Activated CD4-positive, alpha-beta memory T cell treated with anti-CD3 and anti-CD28 coated beads, Interleukin-2, amount 10 ng/mL, durations not matched to agents 7 days and 5 days (primary cell): ENCODE results near the gene SCAMP5. TPM values are rescaled to one million over a fixed set of nuclear protein-coding genes. Genes with fewer than 3 reads are reported as not detected.

Source experiments
- CTCF ChIA-PET: fragments of 350-600 bp; sonication (Branson Sonifier 250); formaldehyde crosslinking; loops from one replicate; lab custom pipeline; 2021; ENCODE audit warnings: antibody characterized with exemption, inconsistent platforms; lab: Charles Lee
- POLR2A ChIA-PET: fragments of 350-600 bp; sonication (Branson Sonifier 250); formaldehyde crosslinking; loops from one replicate; lab custom pipeline; 2021; ENCODE audit warnings: antibody characterized with exemption; lab: Charles Lee
- DNase-seq: peaks from one replicate; pipeline ENCODE4 v3.0.0-alpha.2; 2020
- H3K27ac Mint-ChIP-seq: one replicate; pipeline ENCODE4 v1.8.0; 2021; ENCODE audit warnings: mild to moderate bottlenecking, mixed read lengths
- H3K27me3 Mint-ChIP-seq: one replicate; pipeline ENCODE4 v1.8.0; 2021; ENCODE audit warnings: mixed read lengths
- H3K36me3 Mint-ChIP-seq: one replicate; pipeline ENCODE4 v1.8.0; 2021; ENCODE audit warnings: low read depth, mixed read lengths
- H3K4me1 Mint-ChIP-seq: one replicate; pipeline ENCODE4 v1.8.0; 2021; ENCODE audit warnings: mixed read lengths
- H3K4me3 Mint-ChIP-seq: one replicate; pipeline ENCODE4 v1.8.0; 2021; ENCODE audit warnings: mild to moderate bottlenecking, mixed read lengths
- H3K9me3 Mint-ChIP-seq: one replicate; pipeline ENCODE4 v1.8.0; 2021; ENCODE audit warnings: mixed read lengths
- total RNA-seq, 2 experiments: library from RNA; stranded (reverse); gene quantifications; one replicate each; pipeline ENCODE4 v1.2.3, GENCODE V29; 2021

The SCAMP5 gene
- total RNA-seq, 2 experiments from 2014 or later = 0.60 to 0.81 TPM

- ChIA-PET CTCF (interaction anchor here (1.3 to 6.3 kb wide), 7 partner anchors 13 to 343 kb away, joined by 3 to 39 read pairs (median 16); partner anchors contain the start of genes C15orf39 and MAN2C1), POLR2A (interaction anchor here (0.8 to 4.3 kb wide), 10 partner anchors 10 to 431 kb away, joined by 3 to 47 read pairs (median 6); partner anchors contain the start of genes C15orf39, MAN2C1, RPP25 and SCAMP5)
- Mint-ChIP-seq H3K4me3 (peak overlapping the region; percentile 94), H3K27me3 (no peaks in the 10 kb centered on the region), H3K36me3 (peaks cover 13% of the 10 kb centered on the region), H3K9me3 (no peaks in the 10 kb centered on the region), H3K4me1 (peaks cover 26% of the 10 kb centered on the region), H3K27ac (peak overlapping the region; percentile 36)
- no peak for DNase-seq
These were observed 29.7 kb downstream of the SCAMP5 start for GRCh38 chr15:75025107-75025506.

GRCh38 chr15:75025548-75026260, 30.3 kb downstream of the SCAMP5 start:
- peaks cover 13% of the 10 kb centered on the region for H3K36me3 Mint-ChIP-seq
- peak overlapping the region; percentile 94 for H3K4me3 Mint-ChIP-seq
- no peak overlapping the region for H3K27ac Mint-ChIP-seq
- H3K27me3 Mint-ChIP-seq = no peaks in the 10 kb centered on the region
- POLR2A ChIA-PET = interaction anchor here (0.8 to 4.3 kb wide), 10 partner anchors 9 to 430 kb away, joined by 3 to 47 read pairs (median 5); partner anchors contain the start of genes C15orf39, MAN2C1, RPP25 and SCAMP5
- no peaks in the 10 kb centered on the region for H3K9me3 Mint-ChIP-seq
- CTCF ChIA-PET = interaction anchor here (1.4 to 6.3 kb wide), 5 partner anchors 12 to 343 kb away, joined by 3 to 39 read pairs (median 16); partner anchors contain the start of genes C15orf39 and MAN2C1
- H3K4me1 Mint-ChIP-seq = peaks cover 30% of the 10 kb centered on the region
- no peak for DNase-seq

GRCh38 chr15:75027551-75027950, 32.2 kb downstream of the SCAMP5 start:
- no peaks in the 10 kb centered on the region for H3K27me3 Mint-ChIP-seq
- no peak overlapping the region for H3K4me3 Mint-ChIP-seq
- no peak for DNase-seq
- CTCF ChIA-PET = interaction anchor here (1.0 to 6.3 kb wide), 4 partner anchors 9 to 177 kb away, joined by 3 to 39 read pairs (median 3); partner anchors contain the start of gene C15orf39
- peaks cover 28% of the 10 kb centered on the region for H3K36me3 Mint-ChIP-seq
- H3K27ac Mint-ChIP-seq = no peak overlapping the region
- H3K4me1 Mint-ChIP-seq = peaks cover 49% of the 10 kb centered on the region
- POLR2A ChIA-PET = interaction anchor here (1.5 kb wide), 1 partner anchor 176 kb away, joined by 6 read pairs; no protein-coding TSS in a partner anchor
- H3K9me3 Mint-ChIP-seq = no peaks in the 10 kb centered on the region

GRCh38 chr15:75028991-75029377, 33.6 kb downstream of the SCAMP5 start:
- H3K9me3 Mint-ChIP-seq = no peaks in the 10 kb centered on the region
- H3K4me1 Mint-ChIP-seq = peaks cover 47% of the 10 kb centered on the region
- H3K4me3 Mint-ChIP-seq = no peak overlapping the region
- no peak overlapping the region for H3K27ac Mint-ChIP-seq
- ChIA-PET CTCF (interaction anchor here (0.7 to 6.3 kb wide), 13 partner anchors 9 to 339 kb away, joined by 3 to 53 read pairs (median 5); partner anchors contain the start of genes C15orf39 and MAN2C1), POLR2A (interaction anchor here (0.9 to 1.7 kb wide), 10 partner anchors 9 to 612 kb away, joined by 3 to 15 read pairs (median 3); partner anchors contain the start of gene C15orf39)
- no peak for DNase-seq
- H3K36me3 Mint-ChIP-seq = peaks cover 30% of the 10 kb centered on the region
- H3K27me3 Mint-ChIP-seq = no peaks in the 10 kb centered on the region

GRCh38 chr15:75029378-75030022, 34.1 kb downstream of the SCAMP5 start:
- peaks cover 42% of the 10 kb centered on the region for H3K4me1 Mint-ChIP-seq
- H3K27me3 Mint-ChIP-seq = no peaks in the 10 kb centered on the region
- ChIA-PET CTCF (interaction anchor here (0.7 to 6.3 kb wide), 16 partner anchors 8 to 338 kb away, joined by 3 to 53 read pairs (median 4); partner anchors contain the start of genes C15orf39 and MAN2C1), POLR2A (interaction anchor here (0.9 to 1.7 kb wide), 10 partner anchors 8 to 611 kb away, joined by 3 to 15 read pairs (median 3); partner anchors contain the start of gene C15orf39)
- H3K36me3 Mint-ChIP-seq = peaks cover 30% of the 10 kb centered on the region
- DNase-seq = peak; percentile 91
- H3K4me3 Mint-ChIP-seq = no peak overlapping the region
- H3K27ac Mint-ChIP-seq = peak overlapping the region; percentile 59
- H3K9me3 Mint-ChIP-seq = no peaks in the 10 kb centered on the region

- H3K9me3 Mint-ChIP-seq = no peaks in the 10 kb centered on the region
- ChIA-PET POLR2A (interaction anchor here (0.9 to 1.8 kb wide), 10 partner anchors 8 to 610 kb away, joined by 3 to 15 read pairs (median 4); partner anchors contain the start of gene C15orf39), CTCF (interaction anchor here (0.7 to 6.3 kb wide), 13 partner anchors 8 to 338 kb away, joined by 3 to 53 read pairs (median 5); partner anchors contain the start of genes C15orf39 and MAN2C1)
- no peak overlapping the region for H3K4me3 Mint-ChIP-seq
- no peak for DNase-seq
- peaks cover 30% of the 10 kb centered on the region for H3K36me3 Mint-ChIP-seq
- H3K4me1 Mint-ChIP-seq = peaks cover 37% of the 10 kb centered on the region
- H3K27me3 Mint-ChIP-seq = no peaks in the 10 kb centered on the region
- H3K27ac Mint-ChIP-seq = no peak overlapping the region
These were observed 34.7 kb downstream of the SCAMP5 start for GRCh38 chr15:75030023-75030413.

GRCh38 chr15:75030424-75030823, 35.1 kb downstream of the SCAMP5 start:
- POLR2A ChIA-PET = interaction anchor here (0.9 to 1.8 kb wide), 5 partner anchors 13 to 424 kb away, joined by 3 to 14 read pairs (median 5); partner anchors contain the start of gene C15orf39
- Mint-ChIP-seq H3K9me3 (no peaks in the 10 kb centered on the region), H3K27me3 (no peaks in the 10 kb centered on the region), H3K4me1 (peaks cover 33% of the 10 kb centered on the region), H3K4me3 (no peak overlapping the region), H3K27ac (no peak overlapping the region), H3K36me3 (peaks cover 32% of the 10 kb centered on the region)
- DNase-seq = no peak
- CTCF ChIA-PET = interaction anchor here (0.7 to 6.3 kb wide), 7 partner anchors 12 to 338 kb away, joined by 3 to 53 read pairs (median 6); partner anchors contain the start of genes C15orf39 and MAN2C1

- ChIA-PET CTCF (interaction anchor here (3.9 kb wide), 1 partner anchor 172 kb away, joined by 53 read pairs; no protein-coding TSS in a partner anchor), POLR2A (interaction anchor here (0.8 to 1.8 kb wide), 4 partner anchors 8 to 422 kb away, joined by 3 to 9 read pairs (median 4); partner anchors contain the start of gene PPCDC)
- Mint-ChIP-seq H3K4me1 (peaks cover 40% of the 10 kb centered on the region), H3K27ac (peak overlapping the region; percentile 36), H3K4me3 (no peak overlapping the region), H3K27me3 (no peaks in the 10 kb centered on the region), H3K9me3 (no peaks in the 10 kb centered on the region), H3K36me3 (peaks cover 32% of the 10 kb centered on the region)
- no peak for DNase-seq
These were observed 36.5 kb downstream of the SCAMP5 start for GRCh38 chr15:75031848-75032247.

GRCh38 chr15:75032395-75032794, 37.0 kb downstream of the SCAMP5 start:
- Mint-ChIP-seq H3K36me3 (peaks cover 36% of the 10 kb centered on the region), H3K27me3 (no peaks in the 10 kb centered on the region), H3K27ac (peak overlapping the region; percentile 36), H3K9me3 (no peaks in the 10 kb centered on the region), H3K4me1 (peaks cover 45% of the 10 kb centered on the region), H3K4me3 (no peak overlapping the region)
- ChIA-PET CTCF (interaction anchor here (3.9 kb wide), 1 partner anchor 172 kb away, joined by 53 read pairs; no protein-coding TSS in a partner anchor), POLR2A (interaction anchor here (1.0 to 1.3 kb wide), 2 partner anchors 9 to 11 kb away, joined by 3 to 5 read pairs; partner anchors contain the start of gene PPCDC)
- DNase-seq = no peak

- H3K4me1 Mint-ChIP-seq = peaks cover 59% of the 10 kb centered on the region
These were observed 38.4 kb downstream of the SCAMP5 start for GRCh38 chr15:75033809-75034208.

GRCh38 chr15:75034615-75035014, 39.3 kb downstream of the SCAMP5 start:
- Mint-ChIP-seq H3K27ac (no peak overlapping the region), H3K4me1 (peaks cover 61% of the 10 kb centered on the region), H3K4me3 (no peak overlapping the region), H3K36me3 (peaks cover 46% of the 10 kb centered on the region), H3K27me3 (no peaks in the 10 kb centered on the region), H3K9me3 (no peaks in the 10 kb centered on the region)
- DNase-seq = no peak
- ChIA-PET POLR2A (interaction anchor here (1.4 to 3.9 kb wide), 5 partner anchors 9 to 334 kb away, joined by 3 to 21 read pairs (median 9); partner anchors contain the start of genes C15orf39, MAN2C1 and PPCDC), CTCF (interaction anchor here (1.1 to 2.1 kb wide), 3 partner anchors 8 to 169 kb away, joined by 4 to 11 read pairs (median 5); partner anchors contain the start of gene C15orf39)

More at GRCh38 chr15:75033809-75034208, 38.4 kb downstream of the SCAMP5 start:
- POLR2A ChIA-PET = interaction anchor here (1.0 to 3.0 kb wide), 5 partner anchors 9 to 335 kb away, joined by 3 to 10 read pairs (median 6); partner anchors contain the start of genes MAN2C1 and PPCDC
- Mint-ChIP-seq H3K9me3 (no peaks in the 10 kb centered on the region), H3K36me3 (peaks cover 47% of the 10 kb centered on the region), H3K27ac (no peak overlapping the region), H3K4me3 (no peak overlapping the region), H3K27me3 (no peaks in the 10 kb centered on the region)
- DNase-seq = no peak
- CTCF ChIA-PET = interaction anchor here (1.1 to 2.1 kb wide), 3 partner anchors 9 to 170 kb away, joined by 4 to 11 read pairs (median 5); partner anchors contain the start of gene C15orf39
